ENCODE data around the gene EXOC1.
A peak's percentile ranks its signal among the peaks of the same experiment; 100 is the strongest.

Gene EXOC1

GRCh38 chr4:55851885-55852284, 1.6 kb upstream of the EXOC1 start:
- no peak for DNase-seq

- no peak for DNase-seq
These were observed 681 bp downstream of the EXOC1 start for GRCh38 chr4:55854129-55854528.

GRCh38 chr4:55857586-55857985, 4.1 kb downstream of the EXOC1 start:
- DNase-seq = no peak

GRCh38 chr4:55859711-55860110, 6.3 kb downstream of the EXOC1 start:
- peak; percentile 8 for DNase-seq

GRCh38 chr4:55864577-55865223, 11.3 kb downstream of the EXOC1 start:
- no peak for DNase-seq

- peak; percentile 73 for DNase-seq
These were observed 11.9 kb downstream of the EXOC1 start for GRCh38 chr4:55865228-55865806.

- DNase-seq = peak; percentile 94
These were observed 13.0 kb downstream of the EXOC1 start for GRCh38 chr4:55866290-55866907.

GRCh38 chr4:55866973-55867574, 13.6 kb downstream of the EXOC1 start:
- peak; percentile 66 for DNase-seq

- peak; percentile 25 for DNase-seq
These were observed 15.2 kb downstream of the EXOC1 start for GRCh38 chr4:55868581-55869090.

- no peak for DNase-seq
These were observed 17.9 kb downstream of the EXOC1 start for GRCh38 chr4:55871299-55871800.

- no peak for DNase-seq
These were observed 21.4 kb downstream of the EXOC1 start for GRCh38 chr4:55874831-55875230.

GRCh38 chr4:55876387-55876786, 22.9 kb downstream of the EXOC1 start:
- no peak for DNase-seq

- no peak for DNase-seq
These were observed 25.8 kb downstream of the EXOC1 start for GRCh38 chr4:55879224-55879623.

- no peak for DNase-seq
These were observed 27.3 kb downstream of the EXOC1 start for GRCh38 chr4:55880652-55881280.

- DNase-seq = no peak
These were observed 30.8 kb downstream of the EXOC1 start for GRCh38 chr4:55884093-55884850.

- DNase-seq = no peak
These were observed 31.4 kb downstream of the EXOC1 start for GRCh38 chr4:55884851-55885219.

- no peak for DNase-seq
These were observed 34.1 kb downstream of the EXOC1 start for GRCh38 chr4:55887594-55887993.

GRCh38 chr4:55892156-55892555, 38.7 kb downstream of the EXOC1 start:
- DNase-seq = no peak

- DNase-seq = no peak
These were observed 43.2 kb downstream of the EXOC1 start for GRCh38 chr4:55896622-55897021.

- DNase-seq = no peak
These were observed 49.2 kb downstream of the EXOC1 start for GRCh38 chr4:55902677-55903076.

GRCh38 chr4:55903577-55903976, 50.1 kb downstream of the EXOC1 start:
- DNase-seq = no peak

- peak; percentile 7 for DNase-seq
These were observed 51.1 kb downstream of the EXOC1 start for GRCh38 chr4:55904576-55904975.
